ENCODE data around the gene GFOD2.
"Not testable (repeated sequence)": the region's sequence is repeated elsewhere in the genome, so short reads cannot be mapped to it uniquely, and the experiment has no call there.

GFOD2 gene

GRCh38 chr16:67719048-67719777 is at the start of gene GFOD2:
GFOD2 (minus strand) TSS chr16:67719316; CDS start chr16:67685715, 33,601 bp downstream.
- peak; percentile 99 for DNase-seq

- no peak for DNase-seq
Measured at GRCh38 chr16:67767953-67768352, 48.8 kb upstream of the GFOD2 start.

GRCh38 chr16:67766291-67766690 is 47.2 kb upstream of the GFOD2 start:
- DNase-seq, result no peak

- no peak for DNase-seq
Measured at GRCh38 chr16:67764158-67764667, 45.1 kb upstream of the GFOD2 start.

GRCh38 chr16:67763066-67763465 is 44.0 kb upstream of the GFOD2 start:
- no peak for DNase-seq

- no peak for DNase-seq
Measured at GRCh38 chr16:67762385-67762784, 43.3 kb upstream of the GFOD2 start.

- no peak for DNase-seq
Measured at GRCh38 chr16:67761924-67762323, 42.8 kb upstream of the GFOD2 start.

- DNase-seq, result no peak
Measured at GRCh38 chr16:67760956-67761230, 41.8 kb upstream of the GFOD2 start.

GRCh38 chr16:67760206-67760955 is 41.3 kb upstream of the GFOD2 start:
- DNase-seq, result no peak

GRCh38 chr16:67758966-67759365 is 39.9 kb upstream of the GFOD2 start:
- DNase-seq, result no peak

- DNase-seq, result no peak
Measured at GRCh38 chr16:67758006-67758405, 38.9 kb upstream of the GFOD2 start.

GRCh38 chr16:67752641-67753040 is 33.5 kb upstream of the GFOD2 start:
- DNase-seq, result no peak

GRCh38 chr16:67751331-67751730 is 32.2 kb upstream of the GFOD2 start:
- not testable (repeated sequence) for DNase-seq

GRCh38 chr16:67750466-67750865 is 31.4 kb upstream of the GFOD2 start:
- DNase-seq, result no peak

- no peak for DNase-seq
Measured at GRCh38 chr16:67749436-67750078, 30.4 kb upstream of the GFOD2 start.

GRCh38 chr16:67748834-67749233 is 29.7 kb upstream of the GFOD2 start:
- no peak for DNase-seq

- DNase-seq, result no peak
Measured at GRCh38 chr16:67746846-67747245, 27.7 kb upstream of the GFOD2 start.

- DNase-seq, result no peak
Measured at GRCh38 chr16:67741118-67741517, 22.0 kb upstream of the GFOD2 start.

- no peak for DNase-seq
Measured at GRCh38 chr16:67740391-67740790, 21.3 kb upstream of the GFOD2 start.

GRCh38 chr16:67736858-67737257 is 17.7 kb upstream of the GFOD2 start:
- DNase-seq, result no peak

GRCh38 chr16:67734731-67735201 is 15.7 kb upstream of the GFOD2 start:
- DNase-seq, result no peak

GRCh38 chr16:67733734-67734470 is 14.8 kb upstream of the GFOD2 start:
- no peak for DNase-seq

GRCh38 chr16:67731753-67732095 is 12.6 kb upstream of the GFOD2 start:
- DNase-seq, result no peak

All from stimulated activated CD4-positive, alpha-beta T cell treated with anti-CD3 and anti-CD28 coated beads, Interleukin-12 subunit alpha, Interleukin-12 subunit beta, amount 100 ng/mL, for 4 hours (primary cell).